PC-3 (cell line): ENCODE data around the gene CCDC91. TPM values are rescaled to one million over a fixed set of nuclear protein-coding genes. Genes with fewer than 3 reads are reported as not detected.

Source experiments
- ATAC-seq: fragments of 200-7000 bp; cut with Tn5 transposase; 2 replicates; pipeline ENCODE4 v1.9.1; 2020; ENCODE audit warnings: mild to moderate bottlenecking, moderate library complexity
- BruUV-seq: library from RNA; stranded (reverse); fragments of 400-500 nt; replicated peaks from 2 replicates; lab custom pipeline; 2021; lab: Mats Ljungman, UMichigan
- CTCF ChIA-PET: fragments of 300-600 bp; sonication (Branson Sonifier 250); formaldehyde crosslinking; loops from one replicate; lab custom pipeline; 2022; ENCODE audit warnings: antibody characterized with exemption; lab: Charles Lee
- POLR2A ChIA-PET: fragments of 300-600 bp; sonication (Branson Sonifier 250); formaldehyde crosslinking; loops from one replicate; lab custom pipeline; 2022; ENCODE audit warnings: antibody characterized with exemption; ENCODE audit not compliant: unreplicated experiment; lab: Charles Lee
- DNase-seq: peaks from one replicate; pipeline ENCODE4 v3.0.0-alpha.2; 2015
- H2AFZ ChIP-seq: fragments of 300-600 bp; sonication (generic); 2 replicates; pipeline ENCODE4 v1.6.0; 2016; ENCODE audit warnings: antibody characterized with exemption, low read length
- H3F3A ChIP-seq: fragments of 300-600 bp; sonication (generic); one replicate; pipeline ENCODE4 v1.6.0; 2017; ENCODE audit warnings: antibody characterized with exemption, low read length, control low read depth, mild to moderate bottlenecking; ENCODE audit not compliant: unreplicated experiment
- H3K27ac ChIP-seq: fragments of 300-600 bp; sonication (generic); 2 replicates; pipeline ENCODE4 v1.5.1; 2016; ENCODE audit warnings: mild to moderate bottlenecking, low read length
- H3K27me3 ChIP-seq: fragments of 300-600 bp; sonication (generic); 2 replicates; pipeline ENCODE4 v1.6.1; 2016; ENCODE audit warnings: low read length, mixed read lengths
- H3K36me3 ChIP-seq: fragments of 300-600 bp; sonication (generic); 2 replicates; pipeline ENCODE4 v1.6.1; 2016; ENCODE audit warnings: low read depth, mixed run types, low read length, mixed read lengths
- H3K4me1 ChIP-seq: fragments of 300-600 bp; sonication (generic); 2 replicates; pipeline ENCODE4 v1.5.1; 2016; ENCODE audit warnings: low read length; ENCODE audit not compliant: insufficient read depth
- H3K4me2 ChIP-seq: fragments of 300-600 bp; sonication (generic); 2 replicates; pipeline ENCODE4 v1.6.0; 2016; ENCODE audit warnings: low read length
- H3K4me3 ChIP-seq: fragments of 300-600 bp; sonication (generic); 2 replicates; pipeline ENCODE4 v1.5.1; 2016; ENCODE audit warnings: mild to moderate bottlenecking, low read length, mixed read lengths
- H3K79me2 ChIP-seq: fragments of 300-600 bp; sonication (generic); 2 replicates; pipeline ENCODE4 v1.6.1; 2017; ENCODE audit warnings: low read length, mixed read lengths
- H3K9ac ChIP-seq: fragments of 300-600 bp; sonication (generic); 2 replicates; pipeline ENCODE4 v1.6.0; 2016; ENCODE audit warnings: mild to moderate bottlenecking, low read length
- H3K9me2 ChIP-seq: fragments of 300-600 bp; sonication (generic); replicated peaks from 2 replicates; pipeline ENCODE4 v1.6.1; 2016; ENCODE audit warnings: mixed run types, low read length, mixed read lengths
- H3K9me3 ChIP-seq: fragments of 300-600 bp; sonication (generic); 2 replicates; pipeline ENCODE4 v1.6.1; 2016; ENCODE audit warnings: low read length, mixed read lengths
- H4K20me1 ChIP-seq: fragments of 300-600 bp; sonication (generic); 2 replicates; pipeline ENCODE4 v1.6.1; 2016; ENCODE audit warnings: low read length, mixed read lengths
- EZH2 ChIP-seq: fragments of 300-600 bp; sonication (generic); IDR thresholded peaks from one replicate; pipeline ENCODE4 v1.6.1; 2017; ENCODE audit warnings: antibody characterized with exemption, mild to moderate bottlenecking, low read length; ENCODE audit not compliant: unreplicated experiment
- EZH2phosphoT487 ChIP-seq: fragments of 300-600 bp; sonication (generic); IDR thresholded peaks from 2 replicates; pipeline ENCODE4 v1.6.1; 2018; ENCODE audit warnings: mild to moderate bottlenecking, antibody characterized with exemption, low read length, borderline replicate concordance
- intact Hi-C: fragments of 100-400 bp; cut with micrococcal nuclease; formaldehyde crosslinking; loops from 2 replicates; pipeline ENCODE4 v1.9.0; 2023
- total RNA-seq: library from RNA; depleted of rRNA; stranded (reverse); fragments of >200 nt; gene quantifications from 2 replicates; pipeline ENCODE4 v1.2.3, GENCODE V29; 2014
- TF ChIP-seq, protein P1 (sequence below): fragments of 300-600 bp; sonication (generic); conservative IDR thresholded peaks from 2 replicates; pipeline ENCODE4 v1.5.1; 2017; ENCODE audit warnings: antibody characterized with exemption, low read depth, mild to moderate bottlenecking, low read length

The CCDC91 gene
- total RNA-seq, 1 experiment from 2014 or later, result 15.7 TPM

DNA sequence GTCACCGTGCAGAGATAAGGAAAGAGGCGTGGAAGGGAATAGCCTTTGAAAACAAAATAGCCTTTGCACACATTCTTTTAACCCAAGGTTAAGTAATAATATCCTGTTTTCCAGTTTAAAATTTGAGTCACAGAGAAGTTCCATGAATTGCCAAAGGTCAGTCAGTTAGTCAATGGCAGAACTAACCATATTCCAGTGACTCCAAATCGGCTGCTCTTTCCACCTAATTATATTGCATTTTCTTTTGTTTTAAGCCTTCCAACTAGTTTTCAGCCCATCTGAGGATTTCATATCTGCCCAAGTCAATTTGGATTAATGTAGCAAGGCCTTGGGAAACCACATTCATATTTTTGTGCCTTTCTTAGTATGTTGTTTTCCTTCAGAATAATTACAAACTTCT is 373.0 kb downstream of the CCDC91 start:
- Histone ChIP-seq H3K9ac (no peak overlapping the region), H3K4me3 (no peak overlapping the region), H3K27me3 (no peaks in the 10 kb centered on the region), H3K4me1 (peaks cover 8% of the 10 kb centered on the region), H3K27ac (no peak overlapping the region), H3K9me3 (no peaks in the 10 kb centered on the region), H3F3A (no peaks in the 10 kb centered on the region), H3K4me2 (no peak overlapping the region), H2AFZ (no peak overlapping the region), H3K79me2 (no peaks in the 10 kb centered on the region), H4K20me1 (no peaks in the 10 kb centered on the region), H3K36me3 (no peaks in the 10 kb centered on the region), H3K9me2 (no peaks in the 10 kb centered on the region)
- ChIA-PET CTCF (no interaction called here), POLR2A (no interaction called here)
- no peak for TF ChIP-seq EZH2
- TF ChIP-seq, protein P1, sequence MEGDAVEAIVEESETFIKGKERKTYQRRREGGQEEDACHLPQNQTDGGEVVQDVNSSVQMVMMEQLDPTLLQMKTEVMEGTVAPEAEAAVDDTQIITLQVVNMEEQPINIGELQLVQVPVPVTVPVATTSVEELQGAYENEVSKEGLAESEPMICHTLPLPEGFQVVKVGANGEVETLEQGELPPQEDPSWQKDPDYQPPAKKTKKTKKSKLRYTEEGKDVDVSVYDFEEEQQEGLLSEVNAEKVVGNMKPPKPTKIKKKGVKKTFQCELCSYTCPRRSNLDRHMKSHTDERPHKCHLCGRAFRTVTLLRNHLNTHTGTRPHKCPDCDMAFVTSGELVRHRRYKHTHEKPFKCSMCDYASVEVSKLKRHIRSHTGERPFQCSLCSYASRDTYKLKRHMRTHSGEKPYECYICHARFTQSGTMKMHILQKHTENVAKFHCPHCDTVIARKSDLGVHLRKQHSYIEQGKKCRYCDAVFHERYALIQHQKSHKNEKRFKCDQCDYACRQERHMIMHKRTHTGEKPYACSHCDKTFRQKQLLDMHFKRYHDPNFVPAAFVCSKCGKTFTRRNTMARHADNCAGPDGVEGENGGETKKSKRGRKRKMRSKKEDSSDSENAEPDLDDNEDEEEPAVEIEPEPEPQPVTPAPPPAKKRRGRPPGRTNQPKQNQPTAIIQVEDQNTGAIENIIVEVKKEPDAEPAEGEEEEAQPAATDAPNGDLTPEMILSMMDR, result no peak
- no peak for TF ChIP-seq EZH2phosphoT487
- no TSS peak for BruUV-seq
- no peak for DNase-seq
- ATAC-seq, result no peak
- intact Hi-C loops, result no loop called here

DNA sequence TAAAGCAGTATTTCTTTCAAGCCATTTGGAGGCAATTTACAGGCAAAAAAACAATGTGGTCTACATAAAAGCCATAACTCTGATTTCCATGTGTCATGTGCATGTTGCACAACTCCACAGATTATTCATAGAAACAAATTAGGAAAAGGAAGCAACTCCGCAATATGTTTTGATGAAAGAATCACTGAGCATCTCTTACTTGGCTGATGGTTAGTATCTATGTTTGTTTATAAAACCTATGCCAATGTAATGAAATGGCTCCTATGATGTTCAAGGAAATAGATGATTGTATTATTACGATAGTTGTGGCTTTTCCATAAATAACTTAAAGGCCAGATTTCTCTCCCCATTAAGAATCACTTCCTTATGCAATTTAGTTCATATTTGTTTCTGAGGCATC is 373.7 kb downstream of the CCDC91 start:
- no peaks in the 10 kb centered on the region for H3F3A ChIP-seq
- H3K27me3 ChIP-seq, result no peaks in the 10 kb centered on the region
- TF ChIP-seq, protein P1, result no peak
- H3K4me3 ChIP-seq, result no peak overlapping the region
- no peak overlapping the region for H3K9ac ChIP-seq
- no peaks in the 10 kb centered on the region for H3K79me2 ChIP-seq
- ChIA-PET CTCF (no interaction called here), POLR2A (no interaction called here)
- H3K27ac ChIP-seq, result no peak overlapping the region
- intact Hi-C loops, result no loop called here
- no peaks in the 10 kb centered on the region for H3K9me2 ChIP-seq
- no peak overlapping the region for H2AFZ ChIP-seq
- BruUV-seq, result no TSS peak
- no peaks in the 10 kb centered on the region for H3K9me3 ChIP-seq
- no peak overlapping the region for H3K4me2 ChIP-seq
- no peaks in the 10 kb centered on the region for H3K36me3 ChIP-seq
- peaks cover 10% of the 10 kb centered on the region for H3K4me1 ChIP-seq
- DNase-seq (no peak), ATAC-seq (no peak)
- H4K20me1 ChIP-seq, result no peaks in the 10 kb centered on the region

DNA sequence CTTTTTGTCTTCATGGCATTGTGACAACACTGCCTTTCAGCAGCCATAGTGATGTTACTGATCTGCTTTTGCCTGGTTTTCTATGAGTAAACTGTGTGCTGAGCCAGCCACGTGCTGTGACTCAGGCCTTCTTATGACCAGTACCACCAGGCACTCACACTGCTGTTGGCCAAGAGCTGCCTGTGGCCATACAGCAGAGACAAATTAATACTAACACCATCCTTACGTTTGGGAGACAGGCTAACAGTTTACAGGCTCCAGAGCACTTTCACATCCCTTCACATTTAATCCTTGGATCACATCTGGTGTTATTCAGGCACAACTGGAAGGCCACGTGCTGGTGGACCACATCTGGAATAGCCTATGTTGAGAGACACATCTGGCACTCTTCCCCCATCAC is 377.9 kb downstream of the CCDC91 start:
- POLR2A ChIA-PET, result no interaction called here

More for the DNA sequence above, 377.9 kb downstream of the CCDC91 start:
- Histone ChIP-seq H3K79me2 (no peaks in the 10 kb centered on the region), H3K4me2 (no peak overlapping the region), H3K9me3 (no peaks in the 10 kb centered on the region), H4K20me1 (no peaks in the 10 kb centered on the region), H3K4me3 (no peak overlapping the region), H2AFZ (no peak overlapping the region), H3K27me3 (no peaks in the 10 kb centered on the region), H3K9me2 (no peaks in the 10 kb centered on the region), H3K4me1 (peaks cover 31% of the 10 kb centered on the region), H3F3A (no peaks in the 10 kb centered on the region), H3K27ac (no peak overlapping the region), H3K36me3 (no peaks in the 10 kb centered on the region), H3K9ac (no peak overlapping the region)
- no TSS peak for BruUV-seq
- intact Hi-C loops, result no loop called here
- DNase-seq (peak; percentile 73), ATAC-seq (peak; percentile 83)
- CTCF ChIA-PET, result no interaction called here
- TF ChIP-seq EZH2 (no peak), EZH2phosphoT487 (no peak)
- TF ChIP-seq, protein P1, result no peak
